ENCODE results near the gene RTL10. TPM values are rescaled to one million over a fixed set of nuclear protein-coding genes. Genes with fewer than 3 reads are reported as not detected.

The RTL10 gene
- total RNA-seq (2014; rRNA removed), result 13.3 and 14.9 TPM in 2 replicates
- 19.1 TPM for polyA plus RNA-seq (2012)

GRCh38 chr22:19854778-19855503 lies at the start of gene RTL10, which contains the start of gene GNB1L:
Gene RTL10 (minus strand): TSS chr22:19854874. CDS start chr22:19852261, 2,613 bp downstream.
Gene GNB1L (minus strand): TSS chr22:19854874. CDS start chr22:19821355, 33,519 bp downstream.
- DNase-seq (ENCODE audit: low read depth), result peak; percentile 95

DNA sequence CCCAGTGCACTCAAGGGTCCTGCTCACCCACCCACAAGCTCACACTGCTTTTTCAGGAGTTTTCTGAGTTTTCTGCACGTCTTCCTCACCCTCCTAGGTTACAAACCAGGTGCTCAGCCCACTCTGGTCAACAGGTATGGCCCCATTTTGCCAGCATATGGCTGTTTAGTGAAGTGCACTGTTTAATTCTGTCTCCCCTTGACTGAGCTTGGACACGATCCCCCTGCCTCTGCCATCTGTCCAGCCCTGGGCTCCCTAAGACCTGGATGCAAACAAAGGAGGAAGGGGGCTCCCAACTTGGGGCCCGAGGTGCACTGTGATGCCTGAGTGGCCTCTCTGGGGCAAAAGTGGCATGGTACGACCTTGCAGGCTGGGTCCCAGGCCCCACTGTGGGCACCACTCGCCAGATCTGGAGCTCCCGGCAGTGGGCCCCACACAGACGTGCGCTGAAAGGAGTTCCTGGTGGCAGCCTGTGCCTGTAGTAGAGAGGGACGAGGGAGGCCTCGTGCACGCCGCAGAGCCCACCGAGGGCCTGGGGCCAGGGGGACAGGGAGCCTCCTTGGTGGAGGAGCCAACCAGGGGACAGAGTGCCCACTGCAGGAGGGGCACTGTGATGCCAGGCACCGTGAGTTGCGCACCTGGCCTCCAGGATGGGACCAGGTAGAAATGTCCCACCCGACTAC lies 49.6 kb upstream of the RTL10 start:
- no peak for DNase-seq (ENCODE audit: low read depth)

DNA sequence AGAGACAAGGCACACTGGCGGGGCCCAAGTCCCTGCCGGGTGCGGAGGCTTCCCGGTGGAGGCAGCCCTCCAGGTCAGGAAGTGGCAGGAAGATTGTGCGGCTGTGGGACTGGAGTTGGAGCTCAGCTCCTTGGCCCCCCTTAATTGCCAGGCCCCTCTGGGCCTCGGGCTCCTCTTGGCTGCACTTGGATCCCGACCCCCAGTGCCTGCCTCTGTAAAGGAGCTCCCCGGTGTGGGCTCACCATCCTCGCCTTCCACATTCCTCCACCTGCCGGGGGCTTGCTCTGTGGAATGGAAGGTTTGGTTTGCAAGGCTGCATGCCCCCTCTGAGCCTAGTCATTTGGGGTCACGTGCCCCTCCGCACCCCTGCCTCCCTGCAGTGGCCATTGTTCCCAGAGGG lies 48.8 kb upstream of the RTL10 start:
- DNase-seq (ENCODE audit: low read depth), result no peak

- DNase-seq (ENCODE audit: low read depth), result peak; percentile 36
These were observed 48.4 kb upstream of the RTL10 start for GRCh38 chr22:19903031-19903430.

DNA sequence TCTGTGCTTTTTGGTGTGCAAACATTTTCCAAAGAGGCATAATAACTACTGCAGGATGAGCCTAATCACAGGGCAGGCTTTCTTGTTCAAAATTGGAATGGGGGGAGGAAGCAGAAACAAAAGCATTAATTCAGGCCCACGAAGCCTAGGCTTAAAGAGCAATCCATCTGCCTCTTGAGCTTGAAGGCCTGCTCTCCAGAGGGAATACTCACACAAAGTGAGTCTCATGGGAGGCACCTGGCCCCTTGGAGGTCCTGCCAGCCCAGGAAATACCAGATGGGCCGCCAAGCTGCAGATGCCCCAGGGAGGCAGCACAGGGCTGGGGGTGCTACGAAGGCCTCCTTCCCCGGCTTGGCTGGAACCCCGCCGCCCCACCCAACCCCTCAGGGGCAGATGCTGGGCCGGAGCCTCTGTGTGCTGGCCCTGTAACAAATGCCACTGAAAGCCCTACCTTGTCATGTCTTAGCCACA lies 47.6 kb upstream of the RTL10 start:
- no peak for DNase-seq (ENCODE audit: low read depth)

DNA sequence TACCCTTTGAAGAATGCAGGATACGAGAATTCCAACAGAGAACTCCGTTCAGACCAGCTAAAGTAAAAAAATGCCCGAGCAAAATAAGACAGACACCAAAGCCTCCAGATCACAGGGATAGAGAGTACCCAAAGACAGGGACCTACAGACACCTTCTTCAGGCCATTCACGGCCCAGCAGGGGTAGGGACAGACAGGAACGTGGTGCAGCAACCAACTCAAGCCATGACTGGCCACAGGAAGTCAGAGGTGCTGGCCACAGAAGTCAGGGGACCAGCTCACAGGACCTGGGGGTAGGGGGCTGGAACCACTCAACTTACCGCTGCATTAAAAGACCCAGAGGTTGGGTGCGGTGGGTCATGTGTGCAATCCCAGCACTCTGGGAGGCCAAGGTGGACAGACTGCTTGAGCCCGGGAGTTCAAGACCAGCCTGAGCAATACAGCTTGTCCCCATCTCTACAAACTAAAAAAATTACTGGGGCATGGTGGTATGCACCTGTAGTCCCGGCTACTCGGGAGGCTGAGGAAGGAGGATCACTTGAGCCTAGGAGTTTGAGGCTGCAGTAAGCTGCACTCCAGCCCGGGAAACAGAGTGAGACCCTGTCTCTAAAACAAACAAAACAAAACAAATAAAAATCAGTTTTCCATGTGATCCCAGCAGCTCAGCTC lies 47.0 kb upstream of the RTL10 start:
- DNase-seq (ENCODE audit: low read depth), result no peak

DNA sequence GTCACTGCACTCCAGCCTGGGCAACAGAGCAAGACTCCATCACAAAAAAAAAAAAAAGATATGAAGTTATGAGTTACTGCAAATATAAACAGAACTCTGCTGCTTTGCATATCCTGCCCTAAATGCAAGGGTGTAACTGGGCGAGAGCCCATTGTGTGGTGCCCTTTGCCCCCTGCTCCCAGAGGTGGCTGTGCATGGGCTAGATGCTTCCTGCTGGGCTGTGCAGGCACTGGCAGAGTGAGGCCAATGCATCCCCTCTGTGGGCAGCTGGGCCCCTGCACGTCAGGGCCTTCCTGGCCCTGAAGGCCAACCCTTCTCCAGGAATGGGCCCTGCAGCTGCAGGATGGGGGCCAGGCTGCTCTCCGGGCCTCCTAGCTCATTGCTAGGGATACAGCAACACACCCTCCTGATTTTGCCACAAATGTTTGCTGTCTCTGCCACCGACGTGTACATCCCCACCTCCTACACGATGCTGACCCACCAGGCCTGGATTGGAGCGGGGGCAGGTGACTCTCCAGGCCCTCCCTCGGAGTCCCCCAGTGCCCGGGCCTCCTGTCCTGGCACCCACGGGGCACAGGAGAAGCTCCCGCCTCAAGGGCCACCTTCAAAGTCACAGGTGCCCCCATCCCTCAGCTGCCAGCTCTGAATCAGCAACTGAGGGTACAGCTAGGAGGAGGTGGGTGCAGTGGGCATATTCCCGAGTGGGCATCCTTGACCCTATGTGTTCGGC lies 46.2 kb upstream of the RTL10 start:
- no peak for DNase-seq (ENCODE audit: low read depth)

DNA sequence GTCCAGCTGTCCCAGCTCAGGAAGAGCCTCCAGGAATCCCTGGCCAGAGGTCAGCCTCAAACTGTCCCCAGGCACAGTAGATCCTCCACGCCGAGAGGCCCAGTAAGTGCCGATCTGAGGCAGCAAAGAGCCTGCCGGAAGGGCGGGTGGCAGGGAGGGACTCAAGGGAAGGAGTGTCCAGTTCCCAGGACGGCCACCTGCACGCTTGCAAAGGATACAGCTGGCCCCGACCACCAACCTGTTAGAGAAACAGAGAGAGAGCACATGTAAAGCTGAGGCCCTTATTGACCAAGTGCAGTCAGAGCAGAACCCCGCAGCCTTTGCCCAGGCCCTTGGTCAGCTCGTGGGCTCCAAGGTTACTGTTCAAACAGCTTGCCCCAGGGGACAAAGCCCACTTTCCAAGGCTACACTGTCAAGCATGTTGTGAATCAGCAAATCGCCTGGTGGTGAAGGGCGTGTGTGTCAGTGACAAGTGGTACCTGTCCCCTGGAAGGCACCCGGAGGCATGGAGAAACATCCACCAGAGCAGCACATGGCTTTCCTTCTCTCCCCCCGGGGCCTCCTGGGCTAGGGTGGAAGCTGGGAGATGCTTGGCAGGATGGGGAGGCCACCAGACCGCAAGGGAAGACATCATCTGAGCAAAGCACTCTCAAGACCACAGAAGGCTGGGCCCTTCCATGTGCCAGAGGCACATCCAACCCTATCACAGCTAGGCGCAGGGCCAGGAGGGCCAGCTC lies 44.3 kb upstream of the RTL10 start:
- DNase-seq (ENCODE audit: low read depth), result no peak

DNA sequence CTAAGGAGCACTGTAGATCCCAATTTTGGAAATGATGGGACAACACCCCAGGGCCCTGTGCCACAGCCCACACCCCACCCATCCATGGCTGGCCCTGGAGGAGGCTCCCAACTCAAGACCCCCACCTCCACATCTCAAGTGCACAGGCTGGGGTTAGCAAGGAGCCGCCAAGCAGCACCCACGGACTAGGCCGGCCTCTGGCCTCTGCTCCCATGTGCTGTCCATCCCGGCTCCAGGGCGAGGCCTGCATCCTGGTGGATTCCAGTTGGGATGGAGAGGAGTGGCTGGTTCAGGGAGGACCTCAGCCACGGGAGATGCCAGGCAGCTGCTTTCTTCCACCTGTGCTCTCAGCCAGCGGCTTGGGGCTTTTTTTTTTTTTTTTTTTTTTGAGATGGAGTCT lies 43.5 kb upstream of the RTL10 start:
- DNase-seq (ENCODE audit: low read depth), result no peak

- DNase-seq (ENCODE audit: low read depth), result no peak
These were observed 43.1 kb upstream of the RTL10 start for GRCh38 chr22:19897726-19898125.

GRCh38 chr22:19896665-19897355 lies 42.1 kb upstream of the RTL10 start:
- no peak for DNase-seq (ENCODE audit: low read depth)

- DNase-seq (ENCODE audit: low read depth), result no peak
These were observed 40.6 kb upstream of the RTL10 start for GRCh38 chr22:19895160-19895849.

GRCh38 chr22:19893363-19893762 lies 38.7 kb upstream of the RTL10 start:
- no peak for DNase-seq (ENCODE audit: low read depth)

DNA sequence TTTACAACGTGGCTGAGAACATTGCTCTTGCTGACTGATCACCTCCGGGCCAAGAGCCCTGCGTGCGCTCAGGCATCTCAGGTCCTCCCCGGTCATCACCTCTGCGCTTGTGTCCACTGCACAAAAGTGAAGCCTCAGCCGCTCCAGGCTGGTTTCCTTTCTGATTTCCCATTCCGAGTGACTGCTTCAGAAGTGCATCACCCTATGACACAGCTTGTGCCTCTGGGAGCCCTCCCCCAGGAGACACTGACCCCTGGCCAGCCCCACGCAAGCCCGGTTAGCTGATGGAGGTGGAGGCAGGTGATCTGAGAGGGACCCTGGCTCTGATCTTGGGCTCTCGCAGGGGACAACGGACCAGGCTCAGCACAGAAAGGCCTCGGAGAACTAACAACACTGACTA lies 38.3 kb upstream of the RTL10 start:
- DNase-seq (ENCODE audit: low read depth), result no peak

- DNase-seq (ENCODE audit: low read depth), result no peak
These were observed 37.7 kb upstream of the RTL10 start for GRCh38 chr22:19892257-19892879.

DNA sequence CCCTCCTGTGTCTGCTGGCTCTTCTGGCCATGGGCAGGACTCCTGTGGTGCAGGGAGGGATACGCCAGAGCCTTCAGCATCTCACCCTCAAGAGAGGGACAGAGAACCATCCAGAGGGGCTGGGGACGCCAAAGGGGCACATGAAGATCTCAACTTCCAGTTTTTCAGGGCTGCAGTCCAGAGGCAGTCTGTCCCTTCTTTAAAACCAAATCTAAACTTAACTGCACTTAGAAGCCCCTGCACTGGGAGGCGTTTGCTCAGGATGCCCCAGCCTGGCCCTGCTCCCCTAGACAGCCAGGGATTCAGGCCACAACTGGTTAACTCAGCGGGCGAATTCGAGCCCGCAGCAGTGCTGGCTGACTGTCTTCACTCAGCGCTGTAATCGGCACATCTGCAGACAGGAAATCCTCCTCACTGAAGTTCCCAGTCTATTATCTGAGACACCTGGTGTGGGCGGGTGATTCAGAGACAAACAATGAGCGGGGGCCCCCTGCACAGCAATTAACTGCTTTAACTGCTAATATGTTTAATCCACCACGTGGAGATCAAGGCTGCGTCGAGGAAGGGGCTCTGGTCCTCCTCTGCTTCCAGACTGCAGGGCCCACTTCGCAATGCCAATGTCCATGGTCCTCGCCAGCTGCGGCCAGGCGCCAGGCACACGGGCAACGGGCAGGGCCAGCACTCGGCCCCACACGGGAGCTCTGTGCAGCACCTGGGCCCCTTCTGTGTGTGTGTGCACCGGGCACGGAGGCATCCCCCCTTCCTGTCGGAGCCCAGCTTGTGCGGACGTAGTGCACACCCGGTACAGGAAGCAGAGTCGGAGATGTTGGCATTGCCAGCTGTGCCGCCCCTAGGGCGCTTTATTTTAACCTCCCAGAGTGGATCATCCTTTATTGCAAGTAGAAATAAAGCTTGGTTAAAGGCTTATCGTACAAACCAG lies 36.9 kb upstream of the RTL10 start:
- peak; percentile 87 for DNase-seq (ENCODE audit: low read depth)

DNA sequence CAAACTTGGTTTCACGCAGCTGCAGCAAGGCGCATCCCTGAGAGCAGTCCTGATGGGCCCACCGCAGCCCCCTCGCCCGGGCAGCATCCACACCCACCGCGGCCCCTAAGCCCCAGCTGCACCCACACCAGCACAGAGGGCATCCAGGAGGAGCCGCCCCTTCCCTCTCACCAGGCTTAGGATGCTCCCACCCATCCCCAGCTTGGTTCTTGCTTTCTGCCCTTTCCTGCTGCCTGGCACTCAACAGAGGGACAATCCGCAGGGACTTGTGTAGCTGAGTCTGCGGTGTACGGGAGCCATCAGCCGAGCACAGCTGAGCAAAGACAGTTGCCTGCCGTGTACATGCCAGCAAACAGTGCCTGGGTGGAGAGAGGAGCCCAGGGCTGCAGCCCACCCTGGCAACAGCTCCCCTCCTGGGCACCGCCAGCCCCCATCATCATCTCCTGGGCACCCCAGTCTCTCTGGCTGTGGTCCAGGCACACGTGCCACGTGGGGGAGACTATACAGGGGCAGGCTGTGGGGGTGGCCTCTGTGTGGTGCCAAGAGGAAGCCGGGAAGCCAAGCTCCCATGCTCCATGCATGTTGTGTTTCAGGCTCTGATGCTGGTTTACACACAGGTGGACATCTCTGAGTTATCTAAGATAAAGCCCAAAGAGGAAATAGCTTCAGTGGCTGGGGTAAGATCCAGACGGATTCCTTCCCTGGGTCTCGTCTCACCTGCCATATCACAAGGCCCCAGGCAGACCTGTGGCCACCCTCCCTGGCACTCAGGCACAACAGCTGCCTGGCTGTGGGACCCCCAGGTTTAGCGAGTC lies 36.0 kb upstream of the RTL10 start:
- DNase-seq (ENCODE audit: low read depth), result no peak
